ENCODE data around the gene SLC2A4RG.

SLC2A4RG gene

DNA sequence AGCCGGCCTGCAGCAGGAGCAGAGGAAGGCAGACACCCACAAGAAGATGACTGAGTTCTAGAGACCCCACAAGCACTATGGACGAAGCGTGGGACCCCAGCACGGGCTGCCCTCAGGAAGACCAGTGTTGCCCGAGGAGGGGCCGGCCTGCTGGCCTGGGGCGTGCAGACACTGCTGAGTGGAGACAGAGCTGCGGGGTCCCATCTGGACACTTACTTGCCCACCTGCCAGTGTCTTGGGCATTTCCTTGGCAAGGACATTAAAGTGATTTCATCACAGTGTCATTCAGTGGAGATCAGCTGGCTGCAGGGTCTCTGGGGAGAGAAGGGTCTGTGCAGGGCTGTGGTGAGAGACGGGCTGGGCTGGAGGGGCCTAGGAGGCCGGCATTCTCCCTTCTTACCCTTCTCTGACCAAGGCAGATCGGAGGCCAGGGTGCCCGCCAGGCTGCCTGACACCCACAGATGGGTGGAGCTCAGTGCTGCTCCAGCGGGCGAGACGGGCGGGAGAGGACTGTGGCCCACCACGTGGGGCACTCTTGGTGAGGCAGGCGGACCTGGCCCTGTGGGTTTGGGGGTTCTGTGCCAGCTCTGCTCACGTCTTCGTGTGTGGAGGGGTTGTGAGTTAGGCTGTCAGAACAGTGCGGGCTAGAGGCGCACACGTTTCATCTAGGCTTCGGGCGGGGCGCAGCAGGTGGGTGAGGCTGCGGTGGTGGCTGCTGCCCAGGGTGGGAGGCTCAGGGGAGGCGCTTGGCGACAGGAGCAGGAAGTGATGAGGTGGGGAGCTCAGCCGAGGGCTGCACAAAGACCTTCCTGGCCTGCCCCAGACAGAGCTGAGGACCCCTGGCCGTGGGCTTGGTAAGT lies 3.5 kb upstream of the SLC2A4RG start, which contains the start of gene LIME1:
Gene LIME1 (plus strand): TSS at position 806 of the 860 bp plus-strand sequence. CDS start 886 bp downstream, outside the sequence.
- H3K4me3 ChIP-seq (ENCODE audit: low read depth, low read length) = peak within 1 kb of the TSS; percentile 61
- TF ChIP-seq, protein P1, sequence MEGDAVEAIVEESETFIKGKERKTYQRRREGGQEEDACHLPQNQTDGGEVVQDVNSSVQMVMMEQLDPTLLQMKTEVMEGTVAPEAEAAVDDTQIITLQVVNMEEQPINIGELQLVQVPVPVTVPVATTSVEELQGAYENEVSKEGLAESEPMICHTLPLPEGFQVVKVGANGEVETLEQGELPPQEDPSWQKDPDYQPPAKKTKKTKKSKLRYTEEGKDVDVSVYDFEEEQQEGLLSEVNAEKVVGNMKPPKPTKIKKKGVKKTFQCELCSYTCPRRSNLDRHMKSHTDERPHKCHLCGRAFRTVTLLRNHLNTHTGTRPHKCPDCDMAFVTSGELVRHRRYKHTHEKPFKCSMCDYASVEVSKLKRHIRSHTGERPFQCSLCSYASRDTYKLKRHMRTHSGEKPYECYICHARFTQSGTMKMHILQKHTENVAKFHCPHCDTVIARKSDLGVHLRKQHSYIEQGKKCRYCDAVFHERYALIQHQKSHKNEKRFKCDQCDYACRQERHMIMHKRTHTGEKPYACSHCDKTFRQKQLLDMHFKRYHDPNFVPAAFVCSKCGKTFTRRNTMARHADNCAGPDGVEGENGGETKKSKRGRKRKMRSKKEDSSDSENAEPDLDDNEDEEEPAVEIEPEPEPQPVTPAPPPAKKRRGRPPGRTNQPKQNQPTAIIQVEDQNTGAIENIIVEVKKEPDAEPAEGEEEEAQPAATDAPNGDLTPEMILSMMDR (IDR thresholded peaks at IDR 0.05; ENCODE audit: borderline replicate concordance, insufficient read depth, low read depth, low read length) = no peak

DNA sequence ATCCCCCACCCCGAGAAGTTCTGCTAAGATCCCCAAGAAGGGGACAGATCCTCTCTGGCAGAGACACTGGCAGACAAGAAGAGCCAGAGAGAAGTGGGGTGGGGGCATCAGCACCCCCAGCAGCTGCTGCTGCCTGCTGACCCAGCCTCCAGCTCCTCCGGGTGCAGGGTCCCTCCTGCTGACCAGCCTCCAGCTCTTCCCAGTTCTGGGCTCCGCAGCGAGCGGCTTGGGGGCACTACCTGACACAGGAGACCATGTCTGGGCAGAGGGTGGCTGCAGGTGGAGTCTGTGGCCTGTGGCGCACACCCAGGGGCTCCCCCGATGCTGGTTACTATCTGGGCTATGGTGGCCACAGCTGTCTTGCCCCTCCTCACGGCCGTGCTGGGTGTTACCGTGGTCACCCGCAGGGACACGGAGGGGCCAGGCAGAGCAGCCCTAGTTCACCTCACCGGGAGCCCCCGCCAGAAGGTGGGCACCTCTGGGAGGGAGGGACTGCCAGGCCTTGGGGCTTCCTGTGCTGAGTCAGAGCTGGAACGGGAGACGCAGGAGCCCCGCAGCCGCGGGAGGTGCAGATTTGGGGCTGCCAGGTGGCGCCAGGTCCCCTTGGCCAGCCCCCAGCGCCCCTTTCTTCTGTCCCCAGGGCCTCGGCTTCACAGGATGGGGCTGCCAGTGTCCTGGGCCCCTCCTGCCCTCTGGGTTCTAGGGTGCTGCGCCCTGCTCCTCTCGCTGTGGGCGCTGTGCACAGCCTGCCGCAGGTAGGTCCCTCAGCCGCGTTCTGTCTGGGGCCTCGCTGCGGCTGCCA lies 2.5 kb upstream of the SLC2A4RG start:
- H3K4me3 ChIP-seq (ENCODE audit: low read depth, low read length) = peak overlapping the region; percentile 61
- TF ChIP-seq, protein P1 (IDR thresholded peaks at IDR 0.05; ENCODE audit: borderline replicate concordance, insufficient read depth, low read depth, low read length) = no peak

DNA sequence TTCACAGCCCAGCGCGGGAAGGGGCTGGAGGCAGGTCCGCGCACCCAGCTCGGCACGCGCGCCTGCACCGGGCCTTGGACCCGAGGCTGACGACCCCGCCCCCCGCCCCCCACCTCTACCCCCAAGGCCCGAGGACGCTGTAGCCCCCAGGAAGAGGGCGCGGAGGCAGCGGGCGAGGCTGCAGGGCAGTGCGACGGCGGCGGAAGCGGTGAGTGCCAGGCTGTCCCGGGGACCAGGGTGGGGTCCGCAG lies 2.0 kb upstream of the SLC2A4RG start:
- TF ChIP-seq, protein P1 (IDR thresholded peaks at IDR 0.05; ENCODE audit: borderline replicate concordance, insufficient read depth, low read depth, low read length) = no peak
- H3K4me3 ChIP-seq (ENCODE audit: low read depth, low read length) = peak overlapping the region; percentile 61

DNA sequence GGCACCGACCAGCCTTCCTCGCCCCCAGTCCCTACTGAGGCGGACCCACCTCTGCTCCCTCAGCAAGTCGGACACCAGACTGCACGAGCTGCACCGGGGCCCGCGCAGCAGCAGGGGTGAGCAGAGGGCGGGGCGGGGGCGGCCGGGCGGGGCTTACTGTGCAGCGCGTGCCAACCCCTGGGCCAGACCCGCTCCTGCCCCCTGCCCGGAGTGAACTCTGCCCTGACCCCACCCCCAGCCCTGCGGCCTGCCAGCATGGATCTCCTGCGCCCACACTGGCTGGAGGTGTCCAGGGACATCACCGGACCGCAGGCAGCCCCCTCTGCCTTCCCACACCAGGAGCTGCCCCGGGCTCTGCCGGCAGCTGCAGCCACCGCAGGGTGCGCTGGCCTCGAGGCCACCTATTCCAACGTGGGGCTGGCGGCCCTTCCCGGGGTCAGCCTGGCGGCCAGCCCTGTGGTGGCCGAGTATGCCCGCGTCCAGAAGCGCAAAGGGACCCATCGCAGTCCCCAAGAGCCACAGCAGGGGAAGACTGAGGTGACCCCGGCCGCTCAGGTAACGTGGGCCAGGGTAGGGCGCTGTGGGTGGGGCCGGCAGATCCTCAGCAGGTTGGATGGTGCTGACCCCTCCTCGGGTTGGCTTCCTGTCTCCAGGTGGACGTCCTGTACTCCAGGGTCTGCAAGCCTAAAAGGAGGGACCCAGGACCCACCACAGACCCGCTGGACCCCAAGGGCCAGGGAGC lies 1.5 kb upstream of the SLC2A4RG start:
- TF ChIP-seq, protein P1 (IDR thresholded peaks at IDR 0.05; ENCODE audit: borderline replicate concordance, insufficient read depth, low read depth, low read length) = no peak
- peak overlapping the region; percentile 61 for H3K4me3 ChIP-seq (ENCODE audit: low read depth, low read length)

DNA sequence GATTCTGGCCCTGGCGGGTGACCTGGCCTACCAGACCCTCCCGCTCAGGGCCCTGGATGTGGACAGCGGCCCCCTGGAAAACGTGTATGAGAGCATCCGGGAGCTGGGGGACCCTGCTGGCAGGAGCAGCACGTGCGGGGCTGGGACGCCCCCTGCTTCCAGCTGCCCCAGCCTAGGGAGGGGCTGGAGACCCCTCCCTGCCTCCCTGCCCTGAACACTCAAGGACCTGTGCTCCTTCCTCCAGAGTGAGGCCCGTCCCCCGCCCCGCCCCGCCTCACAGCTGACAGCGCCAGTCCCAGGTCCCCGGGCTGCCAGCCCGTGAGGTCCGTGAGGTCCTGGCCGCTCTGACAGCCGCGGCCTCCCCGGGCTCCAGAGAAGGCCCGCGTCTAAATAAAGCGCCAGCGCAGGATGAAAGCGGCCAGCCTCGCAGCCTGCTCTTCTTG lies 868 bp upstream of the SLC2A4RG start:
- no peak overlapping the region for H3K4me3 ChIP-seq (ENCODE audit: low read depth, low read length)
- TF ChIP-seq, protein P1 (IDR thresholded peaks at IDR 0.05; ENCODE audit: borderline replicate concordance, insufficient read depth, low read depth, low read length) = no peak

DNA sequence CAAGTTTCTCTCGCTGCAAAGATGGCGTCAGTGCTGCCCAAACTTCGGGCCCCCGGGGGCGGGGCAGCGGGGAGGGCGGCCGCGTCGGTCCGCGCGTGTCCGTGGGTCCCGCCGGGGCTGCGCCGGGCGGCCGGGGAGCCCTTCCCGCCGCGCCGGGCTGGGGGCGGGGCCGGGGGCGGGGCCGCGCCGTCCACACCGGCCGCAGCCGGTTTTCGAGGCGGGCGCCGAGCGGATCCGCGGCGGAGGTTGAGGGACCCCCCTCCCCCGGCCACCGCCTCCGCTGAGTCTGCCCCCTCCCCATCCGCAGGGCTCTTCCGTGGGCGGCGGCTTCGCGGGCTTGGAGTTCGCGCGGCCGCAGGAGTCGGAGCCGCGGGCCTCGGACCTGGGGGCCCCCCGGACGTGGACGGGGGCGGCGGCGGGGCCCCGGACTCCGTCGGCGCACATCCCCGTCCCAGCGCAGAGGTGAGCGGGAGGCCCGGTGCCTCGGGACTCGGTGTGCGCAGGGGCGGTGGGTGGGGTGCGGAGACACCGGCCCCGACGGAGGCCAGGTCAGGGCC lies 572 bp downstream of the SLC2A4RG start:
- H3K4me3 ChIP-seq (ENCODE audit: low read depth, low read length) = peak overlapping the region; percentile 56
- TF ChIP-seq, protein P1 (IDR thresholded peaks at IDR 0.05; ENCODE audit: borderline replicate concordance, insufficient read depth, low read depth, low read length) = no peak

All from GM12875 (cell line).